Spleen (tissue), 11 donors: Measurements from ENCODE around the gene HDAC3. TPM values are rescaled to one million over a fixed set of nuclear protein-coding genes. Genes with fewer than 3 reads are reported as not detected.

Source experiments
- DNase-seq: peaks from one replicate; pipeline ENCODE4 v3.0.0-alpha.2; 2020
- H3K27ac ChIP-seq, 8 donors: fragments of 200-600 bp; sonication (generic) in 7 of 8; 1 replicate in 4 of 8; 2 replicates in 4 of 8; pipeline versions ENCODE4 v1.5.0 to v1.8.0; 2016 to 2021; ENCODE audit warnings: inconsistent platforms in 4 of 8, mild to moderate bottlenecking in 4 of 8, moderate library complexity in 1 of 8
- H3K27me3 ChIP-seq, 7 donors: fragments of 200-600 bp; sonication (generic) in 6 of 7; replicated peaks in 1 of 7; 1 replicate in 4 of 7; 2 replicates in 3 of 7; pipeline versions ENCODE4 v1.5.0 to v1.8.0; 2016 to 2021; ENCODE audit warnings: inconsistent platforms in 3 of 7, mild to moderate bottlenecking in 1 of 7
- H3K36me3 ChIP-seq, 6 donors: fragments of 200-600 bp; sonication (generic) in 5 of 6; 1 replicate in 4 of 6; 2 replicates in 2 of 6; pipeline versions ENCODE4 v1.5.0 to v1.8.0; 2016 to 2021; ENCODE audit warnings: inconsistent platforms in 2 of 6
- H3K4me1 ChIP-seq, 6 donors: fragments of 200-600 bp; sonication (generic) in 5 of 6; 1 replicate in 3 of 6; 2 replicates in 3 of 6; pipeline versions ENCODE4 v1.5.0 to v1.8.0; 2016 to 2021; ENCODE audit warnings: inconsistent platforms in 3 of 6
- H3K4me3 ChIP-seq, 8 donors: fragments of 200-600 bp; sonication (generic) in 7 of 8; 1 replicate in 4 of 8; 2 replicates in 4 of 8; pipeline versions ENCODE4 v1.5.0 to v1.8.0; 2016 to 2021; ENCODE audit warnings: inconsistent platforms in 4 of 8, mild to moderate bottlenecking in 4 of 8, moderate library complexity in 2 of 8
- H3K9me3 ChIP-seq, 8 donors: fragments of 200-600 bp; sonication (generic) in 7 of 8; 1 replicate in 4 of 8; 2 replicates in 4 of 8; pipeline versions ENCODE4 v1.5.0 to v1.8.0; 2016 to 2021; ENCODE audit warnings: inconsistent platforms in 4 of 8
- POLR2A ChIP-seq, 3 donors: fragments of 450-650 bp; IDR thresholded peaks; one replicate each; pipeline ENCODE4 v1.5.1; 2017; ENCODE audit warnings: antibody characterized with exemption in 3 of 3, mild to moderate bottlenecking in 1 of 3
- POLR2AphosphoS5 ChIP-seq, 3 donors: sonication (generic); formaldehyde crosslinking; IDR thresholded peaks; one replicate each; pipeline ENCODE4 v1.5.1; 2017; ENCODE audit warnings: antibody characterized with exemption in 3 of 3
- WGBS, 5 donors: extraction: QIAGEN DNeasy Blood & Tissue Kit in 3 of 5; methylation state at CpG; one replicate each; pipeline versions ENCODE4 v1.1.5 to v1.1.7; 2013 to 2018; 5-methylcytosine and 5-hydroxymethylcytosine counted together
- intact Hi-C: fragments of 100-400 bp; cut with DNase I; formaldehyde crosslinking; loops from one replicate; pipeline ENCODE4 v1.15.0; 2023; ENCODE audit warnings: low total_unique reads
- polyA plus RNA-seq, 3 donors: library from polyadenylated mRNA; stranded (reverse); fragments of 200-250 nt; gene quantifications; one replicate each; pipeline ENCODE4 v1.2.1, GENCODE V29; 2013
- total RNA-seq, 7 donors: library from RNA; depleted of rRNA in 3 of 7; stranded (reverse); fragments of >200 nt in 3 of 7; fragmentation: NEBNext Ultra II Directional in 4 of 7; extraction: Animal tissue kit (Norgen Biotek cat#: 25700) in 4 of 7; gene quantifications; one replicate each; pipeline versions ENCODE4 v1.1.0 to v1.2.1, GENCODE V29; 2016 to 2021
- TF ChIP-seq, protein P1 (sequence below), 11 experiments: fragments of 200-600 bp in 7 of 11; fragments of 450-650 bp in 4 of 11; sonication (generic) in 4 of 11; IDR thresholded peaks in 8 of 11; conservative IDR thresholded peaks in 3 of 11; 1 replicate in 7 of 11; 2 replicates in 4 of 11; pipeline versions ENCODE4 v1.4.0 to v1.8.0; 2016 to 2021; ENCODE audit warnings: antibody characterized with exemption in 11 of 11, inconsistent platforms in 4 of 11, mild to moderate bottlenecking in 1 of 11
- donor health status: healthy with polysubstance abuse.
- donor health status: DM: no; HTN: no; CAD: no; lungs with moderate emphysema.
- donor health status: DM: no; HTN: no; CAD: no.
- donor health status: Bipolar disorder and iron deficiency.
- donor health status: healthy.
- donor health status: DM: no; HTN: no; CAD: no.
- donor health status: DM: yes; HTN: yes; CAD: no.

HDAC3 gene
- total and polyA plus RNA-seq, 10 donors: 51.1 to 108 (median 64.8) TPM

DNA sequence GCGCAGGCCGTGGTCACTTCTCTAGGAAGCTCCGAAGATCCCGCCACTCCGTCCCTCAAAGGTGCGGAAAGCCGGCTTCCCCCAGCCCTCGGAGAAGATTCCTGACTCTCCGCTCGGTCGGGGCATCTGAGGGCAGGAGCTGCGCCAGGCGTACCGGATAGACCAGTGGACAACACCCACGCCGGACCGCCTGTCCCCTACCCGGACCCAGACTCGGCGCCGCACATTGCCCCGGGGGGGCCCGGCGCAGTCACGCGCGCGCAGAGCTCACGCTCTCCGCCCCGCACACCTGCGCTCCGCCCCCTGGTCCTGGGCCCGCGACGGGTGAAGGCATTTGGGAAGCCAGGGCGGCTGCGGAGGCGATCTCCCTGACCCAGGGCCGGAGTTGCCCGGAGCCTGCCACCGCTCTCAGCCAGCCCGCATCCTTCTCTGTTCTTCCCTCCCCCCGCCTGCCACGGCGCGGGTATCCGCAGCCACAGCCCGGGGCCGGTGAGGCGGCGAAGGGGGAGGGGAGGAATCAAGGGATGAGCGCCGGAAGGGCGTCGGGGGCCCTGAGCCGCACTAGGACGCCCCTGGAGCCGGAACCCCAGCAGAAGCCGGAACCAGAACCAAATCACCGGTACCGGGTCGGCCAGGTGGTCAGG lies 596 bp upstream of the HDAC3 start:
- DNase-seq: peak; percentile 92
- Histone ChIP-seq H3K27me3 (no peaks in the 10 kb centered on the region), H3K4me3 (peak overlapping the region; percentile 54 to 96 (median 82)), H3K9me3 (no peaks in the 10 kb centered on the region), H3K36me3 (peaks cover 0 to 50% (median 12%) of the 10 kb centered on the region in 6 donors), H3K27ac (peak overlapping the region; percentile 63 to 89 (median 80)), H3K4me1 (peaks cover 20 to 61% (median 44%) of the 10 kb centered on the region in 6 donors)
- TF ChIP-seq POLR2AphosphoS5 (IDR thresholded peaks at IDR 0.05): peak in 1 of 3 donors; percentile 52
- no peak for TF ChIP-seq POLR2A (IDR thresholded peaks at IDR 0.05)
- TF ChIP-seq, protein P1, sequence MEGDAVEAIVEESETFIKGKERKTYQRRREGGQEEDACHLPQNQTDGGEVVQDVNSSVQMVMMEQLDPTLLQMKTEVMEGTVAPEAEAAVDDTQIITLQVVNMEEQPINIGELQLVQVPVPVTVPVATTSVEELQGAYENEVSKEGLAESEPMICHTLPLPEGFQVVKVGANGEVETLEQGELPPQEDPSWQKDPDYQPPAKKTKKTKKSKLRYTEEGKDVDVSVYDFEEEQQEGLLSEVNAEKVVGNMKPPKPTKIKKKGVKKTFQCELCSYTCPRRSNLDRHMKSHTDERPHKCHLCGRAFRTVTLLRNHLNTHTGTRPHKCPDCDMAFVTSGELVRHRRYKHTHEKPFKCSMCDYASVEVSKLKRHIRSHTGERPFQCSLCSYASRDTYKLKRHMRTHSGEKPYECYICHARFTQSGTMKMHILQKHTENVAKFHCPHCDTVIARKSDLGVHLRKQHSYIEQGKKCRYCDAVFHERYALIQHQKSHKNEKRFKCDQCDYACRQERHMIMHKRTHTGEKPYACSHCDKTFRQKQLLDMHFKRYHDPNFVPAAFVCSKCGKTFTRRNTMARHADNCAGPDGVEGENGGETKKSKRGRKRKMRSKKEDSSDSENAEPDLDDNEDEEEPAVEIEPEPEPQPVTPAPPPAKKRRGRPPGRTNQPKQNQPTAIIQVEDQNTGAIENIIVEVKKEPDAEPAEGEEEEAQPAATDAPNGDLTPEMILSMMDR (IDR thresholded peaks at IDR 0.05 in 8 of 11, conservative IDR thresholded peaks at IDR 0.05 in 3 of 11): no peak
- intact Hi-C loops: no loop called here
- WGBS, 5 donors: 0 to 1% (median 0%) methylated on average over 25 to 63 of the region's 63 CpGs

DNA sequence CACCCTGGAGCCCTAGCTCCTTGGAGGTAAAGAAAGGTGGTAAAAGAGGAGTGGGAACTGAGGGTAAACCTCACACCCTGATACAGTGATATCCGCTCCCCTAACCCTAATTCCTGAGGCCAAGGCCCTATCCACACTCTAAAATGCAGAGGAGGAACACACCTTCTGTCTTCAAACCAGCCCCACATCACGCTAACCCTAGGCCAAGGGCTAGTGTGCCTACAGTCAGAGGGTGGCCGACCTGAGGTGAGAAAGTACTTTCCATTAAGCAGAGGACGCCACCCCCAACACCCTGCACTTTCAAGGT lies 590 bp downstream of the HDAC3 start:
- Histone ChIP-seq H3K4me3 (peak overlapping the region; percentile 54 to 96 (median 82)), H3K27ac (peak overlapping the region in 7 of 8 donors; percentile 63 to 89 (median 84)), H3K36me3 (peaks cover 0 to 50% (median 14%) of the 10 kb centered on the region in 6 donors), H3K9me3 (no peaks in the 10 kb centered on the region), H3K27me3 (no peaks in the 10 kb centered on the region), H3K4me1 (peaks cover 20 to 73% (median 45%) of the 10 kb centered on the region in 6 donors)
- 6 to 16% (median 14%) methylated on average over 4 of the region's 4 CpGs for WGBS, 5 donors
- intact Hi-C loops: no loop called here
- TF ChIP-seq POLR2A (IDR thresholded peaks at IDR 0.05): no peak
- TF ChIP-seq, protein P1 (IDR thresholded peaks at IDR 0.05 in 8 of 11, conservative IDR thresholded peaks at IDR 0.05 in 3 of 11): no peak
- TF ChIP-seq POLR2AphosphoS5 (IDR thresholded peaks at IDR 0.05): no peak
- no peak for DNase-seq

- Histone ChIP-seq H3K4me1 (peaks cover 20 to 74% (median 45%) of the 10 kb centered on the region in 6 donors), H3K27me3 (no peaks in the 10 kb centered on the region), H3K4me3 (peak overlapping the region; percentile 54 to 96 (median 82)), H3K36me3 (peaks cover 0 to 50% (median 13%) of the 10 kb centered on the region in 6 donors), H3K27ac (peak overlapping the region in 1 of 8 donors; percentile 89), H3K9me3 (no peaks in the 10 kb centered on the region)
- intact Hi-C loops: no loop called here
- no peak for DNase-seq
- TF ChIP-seq POLR2A (IDR thresholded peaks at IDR 0.05) (no peak), POLR2AphosphoS5 (IDR thresholded peaks at IDR 0.05) (no peak)
- TF ChIP-seq, protein P1 (IDR thresholded peaks at IDR 0.05 in 8 of 11, conservative IDR thresholded peaks at IDR 0.05 in 3 of 11): no peak
- 78 to 90% (median 83%) methylated on average over 7 of the region's 7 CpGs for WGBS, 5 donors
Measured at GRCh38 chr5:141635646-141636045, 1.0 kb downstream of the HDAC3 start.

DNA sequence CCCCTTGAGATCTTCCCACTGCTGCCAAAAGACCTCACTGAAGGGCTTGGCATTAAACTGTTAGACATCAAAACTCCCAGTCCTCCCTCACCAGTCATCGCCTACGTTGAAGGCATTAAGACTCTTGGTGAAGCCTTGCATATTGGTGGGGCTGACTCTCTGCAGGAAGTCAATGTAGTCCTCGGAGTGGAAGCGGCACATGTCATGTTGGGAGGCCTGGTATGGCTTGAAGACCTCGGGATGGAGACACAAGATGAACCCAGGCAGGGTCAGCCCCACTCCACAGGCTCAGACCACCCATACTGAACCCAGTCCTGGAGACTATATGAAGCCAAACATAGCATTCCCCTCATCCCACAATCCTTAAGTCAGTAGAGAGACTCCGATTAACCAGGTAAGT lies 1.9 kb downstream of the HDAC3 start:
- no peak for DNase-seq
- TF ChIP-seq POLR2AphosphoS5 (IDR thresholded peaks at IDR 0.05): no peak
- H3K36me3 ChIP-seq: peaks cover 0 to 50% (median 17%) of the 10 kb centered on the region in 6 donors
- no peak overlapping the region for H3K27ac ChIP-seq
- no peaks in the 10 kb centered on the region for H3K9me3 ChIP-seq
- intact Hi-C loops: no loop called here
- H3K4me1 ChIP-seq: peaks cover 20 to 74% (median 45%) of the 10 kb centered on the region in 6 donors
- no peak overlapping the region for H3K4me3 ChIP-seq
- 90 to 95% (median 91%) methylated on average over 6 of the region's 6 CpGs for WGBS, 5 donors
- H3K27me3 ChIP-seq: no peaks in the 10 kb centered on the region
